UCSD-AML1 (cell line): ENCODE measurements around the gene RNF113A.
A peak's percentile ranks its signal among the peaks of the same experiment; 100 is the strongest.
"Not testable (repeated sequence)": the region's sequence is repeated elsewhere in the genome, so short reads cannot be mapped to it uniquely, and the experiment has no call there.

ENCODE experiments used
- DNase-seq: peaks from one replicate; lab custom pipeline; 2025; ENCODE audit not compliant: unreplicated experiment; lab: John Stamatoyannopoulos, UW

Gene RNF113A

DNA sequence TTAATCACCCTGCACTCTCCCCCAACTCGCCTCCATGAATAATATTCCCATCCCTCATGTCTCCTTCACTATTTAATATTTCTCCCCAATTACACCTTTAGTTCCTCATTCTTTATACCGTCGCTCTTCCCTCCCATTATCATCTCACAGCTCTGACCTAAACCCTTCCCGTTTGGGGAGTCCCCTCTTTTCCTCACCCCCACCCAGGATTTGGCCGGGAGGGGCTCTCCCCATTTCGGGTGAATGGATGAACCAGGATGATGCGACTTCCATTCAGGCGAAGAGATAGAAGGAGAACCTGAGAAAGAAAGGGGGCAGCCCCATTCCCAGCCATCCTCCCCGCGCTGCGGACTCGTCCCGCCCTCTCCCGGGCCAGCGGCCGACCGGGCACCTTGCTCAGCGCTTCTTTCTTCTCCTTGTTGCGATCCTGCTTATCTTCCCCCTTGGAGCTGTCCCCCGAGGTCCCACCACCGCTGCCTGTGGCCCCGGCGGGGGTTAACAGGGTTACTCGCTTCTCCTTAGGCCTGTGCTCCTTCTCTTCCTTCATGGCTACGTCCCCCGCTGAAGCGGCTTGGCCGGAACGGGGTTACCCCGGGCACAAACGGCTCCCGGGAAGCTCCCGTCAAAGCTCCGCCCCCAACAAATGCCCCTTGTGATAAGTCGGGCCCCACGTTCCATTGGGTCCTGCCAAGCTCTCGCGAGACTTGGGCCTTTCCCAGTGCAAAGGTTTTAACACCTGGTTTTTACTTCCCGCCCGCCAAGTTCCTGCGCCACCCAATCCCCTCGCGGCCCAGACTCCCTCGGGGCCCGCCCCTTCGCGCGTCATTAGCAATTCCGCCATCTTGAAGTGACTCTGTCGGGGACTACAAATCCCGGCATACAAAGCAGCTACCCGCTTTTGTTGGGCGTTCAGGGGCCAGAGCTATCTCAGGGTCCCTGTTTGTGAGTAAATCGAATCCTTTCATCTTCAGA is 18.9 kb downstream of the RNF113A start, which contains the start of gene UPF3B:
Gene UPF3B (minus strand): TSS at position 582 of the 972 bp plus-strand sequence. CDS start 35 bp downstream, at position 547.
- peak; percentile 93 for DNase-seq

DNA sequence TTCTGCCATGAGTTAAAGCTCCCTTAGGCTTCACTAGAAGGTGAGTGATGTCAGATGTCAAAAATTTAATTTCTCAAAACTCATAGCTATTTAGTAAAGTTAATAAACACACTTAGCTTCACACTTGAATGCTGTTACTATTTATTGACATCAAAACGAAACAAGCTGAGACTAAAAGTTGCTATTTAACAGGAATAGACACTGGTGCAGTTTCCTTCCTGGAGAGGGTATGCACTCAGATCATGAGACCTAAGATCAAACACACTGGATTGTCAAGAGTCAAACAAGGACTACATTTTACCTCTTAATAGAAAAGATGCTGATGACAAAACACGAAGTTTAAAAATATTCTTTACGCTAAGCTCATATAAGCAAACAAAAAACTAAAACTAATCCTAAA is 37.6 kb downstream of the RNF113A start:
- DNase-seq: no peak

DNA sequence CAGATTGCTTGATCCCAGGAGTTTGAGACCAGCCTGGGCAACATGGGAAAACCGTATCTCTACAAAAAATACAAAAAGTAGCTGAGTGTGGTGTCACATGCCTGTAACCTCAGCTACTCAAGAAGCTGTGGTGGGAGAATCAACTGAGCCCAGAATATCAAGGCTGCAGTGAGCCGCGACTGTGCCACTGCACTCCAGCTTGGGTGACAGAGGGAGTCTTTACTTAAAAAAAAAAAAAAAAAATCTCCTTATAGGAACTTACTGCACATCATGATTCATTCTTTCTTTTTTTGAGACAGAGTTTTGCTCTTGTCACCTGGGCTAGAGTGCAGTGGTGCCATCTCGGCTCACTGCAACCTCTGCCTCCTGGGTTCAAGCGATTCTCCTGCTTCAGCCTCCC is 43.1 kb downstream of the RNF113A start:
- no peak for DNase-seq

DNA sequence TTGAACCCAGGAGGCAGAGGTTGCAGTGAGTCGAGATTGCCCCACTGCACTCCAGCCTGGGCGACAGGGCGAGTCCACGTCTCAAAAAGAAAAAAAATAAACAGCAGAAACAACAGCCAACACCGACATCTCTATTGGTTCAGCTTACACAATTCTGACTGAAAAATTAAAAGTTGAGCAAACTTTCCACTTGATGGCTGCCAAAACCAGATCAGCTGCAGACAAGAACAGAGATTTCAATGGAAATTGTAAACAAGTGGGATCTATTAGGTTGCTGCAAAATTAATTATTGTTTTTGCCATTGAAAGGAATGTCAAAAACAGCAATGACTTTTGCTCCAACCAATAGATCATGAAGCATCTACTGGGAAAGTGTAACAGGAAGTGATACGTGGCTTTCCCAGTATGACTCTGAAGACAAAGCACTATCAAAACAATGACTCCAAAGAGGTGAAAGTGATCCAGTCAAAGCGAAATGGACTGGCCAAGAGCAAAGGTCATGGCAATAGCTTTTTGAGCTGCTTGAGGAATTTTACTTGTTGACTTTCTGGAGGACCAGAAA is 45.1 kb downstream of the RNF113A start:
- DNase-seq: no peak

DNA sequence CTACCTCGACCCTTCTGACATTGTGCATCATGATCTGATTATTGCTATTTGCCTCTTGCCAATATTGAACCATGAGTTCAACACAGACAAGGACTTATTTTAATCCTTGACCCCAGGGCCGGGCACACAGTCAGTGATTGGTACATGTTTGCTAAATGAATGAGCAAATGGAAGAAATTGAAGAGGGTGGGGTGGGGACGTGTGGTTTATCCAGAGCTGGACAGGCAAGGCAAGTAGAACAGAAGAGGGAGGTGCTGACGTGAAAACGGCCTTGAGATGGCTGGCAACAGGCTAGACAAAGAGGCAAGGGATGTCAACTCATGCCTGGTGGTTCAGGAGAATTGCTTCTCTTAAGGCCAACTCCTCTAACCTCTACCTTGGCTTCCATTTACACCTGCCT is 47.3 kb downstream of the RNF113A start:
- not testable (repeated sequence) for DNase-seq

DNA sequence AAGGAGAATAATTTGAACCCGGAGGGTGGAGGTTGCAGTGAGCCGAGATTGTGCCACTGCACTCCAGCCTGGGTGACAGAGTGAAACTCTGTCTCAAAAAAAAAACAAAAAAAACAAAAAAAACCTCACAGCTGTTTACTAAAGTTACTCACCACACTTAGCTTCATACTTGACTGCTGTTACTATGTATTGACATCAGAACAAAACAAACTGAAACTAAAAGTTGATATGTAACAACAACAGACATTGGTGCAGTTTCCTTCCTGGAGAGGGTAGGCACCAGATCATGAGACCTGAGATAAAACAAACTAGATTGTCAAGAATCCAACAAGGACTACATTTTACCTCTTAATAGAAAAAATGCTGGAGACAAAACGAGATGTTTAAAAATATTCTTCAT is 49.8 kb downstream of the RNF113A start:
- DNase-seq: not testable (repeated sequence)
